Kidney (tissue), 14 donors: ENCODE measurements around the gene LYRM7. TPM values are rescaled to one million over a fixed set of nuclear protein-coding genes. Genes with fewer than 3 reads are reported as not detected.
"Not testable (repeated sequence)": the region's sequence is repeated elsewhere in the genome, so short reads cannot be mapped to it uniquely, and the experiment has no call there.

Experiments used
- DNase-seq, 5 donors: peaks; one replicate each; pipeline ENCODE4 v3.0.0-alpha.2; 2013 to 2020
- FAIRE-seq: peaks from 2 replicates; lab custom pipeline; 2012; peaks lifted over from hg19 to GRCh38; lab: Jason Lieb, UNC
- H3K27ac ChIP-seq, 2 donors: one replicate each; pipeline ENCODE4 v1.7.0; 2013; ENCODE audit warnings: low read depth in 2 of 2, low read length in 2 of 2, inconsistent platforms in 1 of 2
- H3K27me3 ChIP-seq: one replicate; pipeline ENCODE4 v1.7.1; 2013; ENCODE audit warnings: low read length, inconsistent platforms; ENCODE audit not compliant: control insufficient read depth, insufficient read depth
- H3K36me3 ChIP-seq, 3 donors: one replicate each; pipeline versions ENCODE4 v1.7.0 to v1.7.1; 2013; ENCODE audit warnings: low read length in 3 of 3, control low read depth in 1 of 3, inconsistent platforms in 1 of 3; ENCODE audit not compliant: insufficient read depth in 3 of 3, control insufficient read depth in 2 of 3
- H3K4me1 ChIP-seq, 3 donors: one replicate each; pipeline versions ENCODE4 v1.7.0 to v1.7.1; 2013; ENCODE audit warnings: low read length in 3 of 3, inconsistent platforms in 1 of 3, low read depth in 1 of 3; ENCODE audit not compliant: control insufficient read depth in 2 of 3, insufficient read depth in 2 of 3
- H3K4me3 ChIP-seq, 3 donors: one replicate each; pipeline versions ENCODE4 v1.7.0 to v1.8.1; 2013; ENCODE audit warnings: low read length in 3 of 3, control low read depth in 1 of 3, inconsistent platforms in 1 of 3
- H3K9ac ChIP-seq, 3 donors: one replicate each; pipeline versions ENCODE4 v1.7.0 to v1.7.1; 2013; ENCODE audit warnings: low read length in 3 of 3, control low read depth in 1 of 3, inconsistent platforms in 1 of 3
- H3K9me3 ChIP-seq, 3 donors: one replicate each; pipeline versions ENCODE4 v1.7.0 to v1.7.1; 2013; ENCODE audit warnings: low read length in 3 of 3, control low read depth in 1 of 3, inconsistent platforms in 1 of 3; ENCODE audit not compliant: control insufficient read depth in 2 of 3, insufficient read depth in 1 of 3
- CTCF ChIP-seq: IDR thresholded peaks from 3 replicates; pipeline ENCODE4 v1.5.1; 2012; ENCODE audit warnings: mild to moderate bottlenecking, moderate library complexity, borderline replicate concordance; ENCODE audit not compliant: insufficient read depth; ENCODE audit errors: extremely low read depth
- intact Hi-C: fragments of 100-400 bp; cut with DNase I; formaldehyde crosslinking; loops from one replicate; pipeline ENCODE4 v1.11.1; 2022
- polyA plus RNA-seq: library from polyadenylated mRNA; stranded (reverse); fragments of 350-450 nt; fragmentation: Illumina TruSeq; extraction: RNeasy Lipid Tissue Mini Kit (QIAGEN cat#74804); gene quantifications from one replicate; pipeline ENCODE4 v1.2.3, GENCODE V29; 2014; ENCODE audit warnings: low read depth, low replicate concordance; ENCODE audit not compliant: insufficient read depth
- total RNA-seq: library from RNA; stranded (reverse); fragmentation: NEBNext Ultra II Directional; extraction: Animal tissue kit (Norgen Biotek cat#: 25700); gene quantifications from one replicate; pipeline ENCODE4 v1.2.1, GENCODE V29; 2021
- donor health status: control.
- donor health status: control.
- donor health status: control.
- donor health status: control.
- donor health status: control.
- donor health status: DM: yes; HTN: yes; CAD: no.
- donor health status: Normal renal cell carcinoma (clear cell type).

LYRM7 gene
- total and polyA plus RNA-seq, 2 donors from 2014 or later = 5.4 to 7.2 TPM

DNA sequence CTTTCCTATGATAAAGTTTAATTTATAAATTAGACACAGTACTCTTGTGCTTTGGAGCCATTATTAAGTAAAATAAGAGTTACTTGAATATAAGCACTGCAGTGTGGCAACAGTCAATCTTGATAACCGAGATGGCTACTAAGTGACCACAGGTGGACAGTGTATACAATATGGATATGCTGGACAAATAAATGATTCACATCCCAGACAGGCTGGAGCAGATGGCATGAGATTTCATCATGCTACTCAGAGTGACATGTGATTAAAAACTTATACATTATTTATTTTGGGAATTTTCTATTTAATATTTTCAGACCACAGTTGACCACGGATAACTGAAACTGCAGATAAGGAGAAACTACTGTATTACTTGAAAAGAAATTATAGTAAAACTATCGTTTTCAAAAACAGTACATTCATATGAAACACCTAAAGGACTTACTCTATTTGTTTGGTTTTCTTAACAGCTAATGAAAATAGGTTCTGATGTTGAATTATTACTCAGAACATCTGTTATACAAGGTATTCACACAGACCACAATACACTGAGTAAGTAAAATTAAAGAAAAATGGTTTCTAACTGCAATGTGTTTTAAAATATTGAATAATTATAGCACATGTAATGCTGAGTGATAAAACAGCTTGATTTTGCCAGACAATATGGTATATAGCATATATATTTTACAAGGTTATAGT is 16.0 kb downstream of the LYRM7 start:
- Histone ChIP-seq H3K9ac (no peak overlapping the region), H3K27ac (no peak overlapping the region), H3K27me3 (no peaks in the 10 kb centered on the region), H3K9me3 (no peaks in the 10 kb centered on the region), H3K36me3 (no peaks in the 10 kb centered on the region), H3K4me3 (no peak overlapping the region), H3K4me1 (no peaks in the 10 kb centered on the region)
- intact Hi-C loops = no loop called here
- no peak for TF ChIP-seq CTCF
- DNase-seq = no peak
- FAIRE-seq = no peak

GRCh38 chr5:131193106-131193505 is 22.4 kb downstream of the LYRM7 start:
- no peak for TF ChIP-seq CTCF
- Histone ChIP-seq H3K9me3 (no peaks in the 10 kb centered on the region), H3K27ac (no peak overlapping the region), H3K4me1 (no peaks in the 10 kb centered on the region), H3K27me3 (no peaks in the 10 kb centered on the region), H3K4me3 (no peak overlapping the region), H3K9ac (no peak overlapping the region), H3K36me3 (no peaks in the 10 kb centered on the region)
- FAIRE-seq (no peak), DNase-seq (no peak)
- intact Hi-C loops = no loop called here

- H3K36me3 ChIP-seq, FAIRE-seq, H3K27ac ChIP-seq, H3K9me3 ChIP-seq, H3K9ac ChIP-seq, DNase-seq, H3K4me3 ChIP-seq, intact Hi-C loops, H3K27me3 ChIP-seq, H3K4me1 ChIP-seq: not testable (repeated sequence)
Measured at GRCh38 chr5:131193897-131194296, 23.2 kb downstream of the LYRM7 start.

DNA sequence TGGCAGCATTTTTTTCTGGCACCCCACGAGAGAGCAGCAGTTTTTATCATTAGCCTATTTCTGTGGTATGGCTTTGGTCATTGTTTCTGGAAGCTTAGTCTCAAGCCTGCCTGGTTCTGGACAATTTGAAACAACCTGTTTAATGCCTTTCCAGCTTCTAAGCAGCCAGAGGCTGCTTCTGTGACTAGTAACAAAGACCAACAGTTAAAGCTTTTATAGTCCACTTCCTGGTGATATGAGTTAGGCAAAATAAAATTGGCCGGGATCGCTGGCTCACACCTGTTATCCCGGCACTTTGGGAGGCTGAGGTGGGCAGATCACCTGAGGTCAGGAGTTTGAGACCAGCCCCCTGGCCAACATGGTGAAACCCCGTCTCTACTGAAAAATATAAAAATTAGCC is 24.0 kb downstream of the LYRM7 start:
- DNase-seq (no peak), FAIRE-seq (no peak)
- no peak overlapping the region for H3K27ac ChIP-seq

More for the DNA sequence above, 24.0 kb downstream of the LYRM7 start:
- TF ChIP-seq CTCF = no peak
- intact Hi-C loops = no loop called here
- Histone ChIP-seq H3K27me3 (no peaks in the 10 kb centered on the region), H3K4me1 (no peaks in the 10 kb centered on the region), H3K9me3 (no peaks in the 10 kb centered on the region), H3K4me3 (no peak overlapping the region), H3K9ac (no peak overlapping the region), H3K36me3 (no peaks in the 10 kb centered on the region)
